WTC11 (cell line): ENCODE results near the gene DNAH17. TPM values are rescaled to one million over a fixed set of nuclear protein-coding genes. Genes with fewer than 3 reads are reported as not detected.

ENCODE experiments used
- ATAC-seq: fragments of 200-7000 bp; cut with Tn5 transposase; 2 replicates; pipeline ENCODE4 v1.10.0; 2021; ENCODE audit warnings: mild to moderate bottlenecking, moderate library complexity
- CTCF ChIA-PET: fragments of 300-600 bp; sonication (Branson Sonifier 250); formaldehyde crosslinking; loops from one replicate; lab custom pipeline; 2021; ENCODE audit warnings: antibody characterized with exemption; lab: Charles Lee
- POLR2A ChIA-PET: fragments of 350-600 bp; sonication (Branson Sonifier 250); formaldehyde crosslinking; loops from one replicate; lab custom pipeline; 2021; ENCODE audit warnings: antibody characterized with exemption; lab: Charles Lee
- DNase-seq: peaks from one replicate; pipeline ENCODE4 v3.0.0; 2021; ENCODE audit warnings: low spot score
- H3K27ac Mint-ChIP-seq: 2 replicates; pipeline ENCODE4 v1.8.0; 2021; ENCODE audit warnings: mixed read lengths
- H3K27me3 Mint-ChIP-seq: 2 replicates; pipeline ENCODE4 v1.8.0; 2021; ENCODE audit warnings: low read depth, mild to moderate bottlenecking, moderate library complexity, mixed read lengths
- H3K36me3 Mint-ChIP-seq: 2 replicates; pipeline ENCODE4 v1.8.0; 2021; ENCODE audit warnings: mixed read lengths
- H3K4me1 Mint-ChIP-seq: 2 replicates; pipeline ENCODE4 v1.8.0; 2022; ENCODE audit warnings: mixed read lengths
- H3K4me3 Mint-ChIP-seq: 2 replicates; pipeline ENCODE4 v1.8.0; 2021; ENCODE audit warnings: mild to moderate bottlenecking, moderate library complexity, mixed read lengths
- H3K9me3 Mint-ChIP-seq: 2 replicates; pipeline ENCODE4 v1.8.0; 2021; ENCODE audit warnings: mixed read lengths
- CDX4 ChIP-seq: fragments of 250-450 bp; sonication (Bioruptor Pico); IDR thresholded peaks from 2 replicates; pipeline ENCODE4 v1.9.0; 2021; ENCODE audit warnings: moderate library complexity, mild to moderate bottlenecking, inconsistent platforms, borderline replicate concordance
- ELF4 ChIP-seq: sonication (generic); formaldehyde crosslinking; IDR thresholded peaks from 2 replicates; pipeline ENCODE4 v1.8.1; 2022; ENCODE audit warnings: low read depth, mild to moderate bottlenecking, moderate library complexity, missing genetic modification reagents
- EMX1 ChIP-seq: fragments of 250-450 bp; sonication (Bioruptor Pico); IDR thresholded peaks from 2 replicates; pipeline ENCODE4 v1.8.0; 2021; ENCODE audit warnings: mild to moderate bottlenecking
- FOXJ3 ChIP-seq: sonication (generic); formaldehyde crosslinking; IDR thresholded peaks from 2 replicates; pipeline ENCODE4 v1.9.0; 2021; ENCODE audit warnings: missing genetic modification reagents, mild to moderate bottlenecking, borderline replicate concordance
- FOXP1 ChIP-seq: sonication (generic); formaldehyde crosslinking; IDR thresholded peaks from 2 replicates; pipeline ENCODE4 v1.8.0; 2022; ENCODE audit warnings: missing genetic modification reagents, mild to moderate bottlenecking, moderate library complexity, borderline replicate concordance
- GTF2I ChIP-seq: fragments of 250-450 bp; sonication (Bioruptor Pico); conservative IDR thresholded peaks from 2 replicates; pipeline ENCODE4 v1.4.0; 2021; ENCODE audit warnings: mild to moderate bottlenecking
- IRF2 ChIP-seq: sonication (generic); formaldehyde crosslinking; IDR thresholded peaks from 2 replicates; pipeline ENCODE4 v1.8.0; 2022; ENCODE audit warnings: low read depth, missing genetic modification reagents, borderline replicate concordance
- KAT7 ChIP-seq: sonication (generic); formaldehyde crosslinking; IDR thresholded peaks from 2 replicates; pipeline ENCODE4 v1.8.1; 2023; ENCODE audit warnings: missing genetic modification reagents, mild to moderate bottlenecking, borderline replicate concordance
- NFYB ChIP-seq: sonication (generic); formaldehyde crosslinking; conservative IDR thresholded peaks from 2 replicates; pipeline ENCODE4 v1.8.0; 2022; ENCODE audit warnings: low read depth, missing genetic modification reagents
- NR3C1 ChIP-seq: sonication (generic); formaldehyde crosslinking; conservative IDR thresholded peaks from 2 replicates; pipeline ENCODE4 v1.8.1; 2023; ENCODE audit warnings: low read depth, mild to moderate bottlenecking, missing genetic modification reagents
- PREB ChIP-seq: sonication (generic); formaldehyde crosslinking; IDR thresholded peaks from 2 replicates; pipeline ENCODE4 v1.8.1; 2022; ENCODE audit warnings: mild to moderate bottlenecking, missing genetic modification reagents, moderate library complexity, borderline replicate concordance
- SP1 ChIP-seq: sonication (generic); formaldehyde crosslinking; conservative IDR thresholded peaks from 2 replicates; pipeline ENCODE4 v1.8.1; 2022; ENCODE audit warnings: missing genetic modification reagents
- TCF7 ChIP-seq: sonication (generic); formaldehyde crosslinking; IDR thresholded peaks from 2 replicates; pipeline ENCODE4 v1.8.0; 2022; ENCODE audit warnings: mild to moderate bottlenecking, low read depth, missing genetic modification reagents, moderate library complexity
- TEAD1 ChIP-seq: sonication (generic); formaldehyde crosslinking; IDR thresholded peaks from 2 replicates; pipeline ENCODE4 v1.8.0; 2022; ENCODE audit warnings: mild to moderate bottlenecking, missing genetic modification reagents
- ZNF138 ChIP-seq: sonication (generic); formaldehyde crosslinking; conservative IDR thresholded peaks from 2 replicates; pipeline ENCODE4 v1.8.1; 2022; ENCODE audit warnings: mild to moderate bottlenecking, moderate library complexity, missing genetic modification reagents
- ZNF232 ChIP-seq: sonication (generic); formaldehyde crosslinking; IDR thresholded peaks from 2 replicates; pipeline ENCODE4 v1.8.0; 2022; ENCODE audit warnings: mild to moderate bottlenecking, missing genetic modification reagents
- ZNF532 ChIP-seq: fragments of 250-450 bp; sonication (Bioruptor Pico); IDR thresholded peaks from 2 replicates; pipeline ENCODE4 v1.9.0; 2021; ENCODE audit warnings: mild to moderate bottlenecking, borderline replicate concordance
- ZSCAN18 ChIP-seq: fragments of 250-450 bp; sonication (Bioruptor Pico); IDR thresholded peaks from 2 replicates; pipeline ENCODE4 v2.1.2; 2022; ENCODE audit warnings: mild to moderate bottlenecking, moderate library complexity
- total RNA-seq: library from RNA; stranded (reverse); gene quantifications from 3 replicates; pipeline ENCODE4 v1.2.3, GENCODE V29; 2021
- TF ChIP-seq, protein P1 (sequence below): sonication (generic); formaldehyde crosslinking; IDR thresholded peaks from 2 replicates; pipeline ENCODE4 v1.8.1; 2023; ENCODE audit warnings: mild to moderate bottlenecking, missing genetic modification reagents, moderate library complexity
- TF ChIP-seq, protein P2 (sequence below): sonication (generic); formaldehyde crosslinking; IDR thresholded peaks from 2 replicates; pipeline ENCODE4 v1.8.0; 2022; ENCODE audit warnings: mild to moderate bottlenecking, missing genetic modification reagents
- TF ChIP-seq, protein P3 (sequence below): sonication (generic); formaldehyde crosslinking; conservative IDR thresholded peaks from 2 replicates; pipeline ENCODE4 v1.8.1; 2023; ENCODE audit warnings: mild to moderate bottlenecking, low read depth, missing genetic modification reagents, moderate library complexity

Gene DNAH17
- total RNA-seq, 1 experiment from 2014 or later, result 0.87 TPM

GRCh38 chr17:78442648-78443218 is 134.5 kb downstream of the DNAH17 start:
- no peaks in the 10 kb centered on the region for H3K4me1 Mint-ChIP-seq
- no peak for TF ChIP-seq NR3C1
- TF ChIP-seq EMX1 (CRISPR knock-in tag), result no peak
- TF ChIP-seq, protein P1, sequence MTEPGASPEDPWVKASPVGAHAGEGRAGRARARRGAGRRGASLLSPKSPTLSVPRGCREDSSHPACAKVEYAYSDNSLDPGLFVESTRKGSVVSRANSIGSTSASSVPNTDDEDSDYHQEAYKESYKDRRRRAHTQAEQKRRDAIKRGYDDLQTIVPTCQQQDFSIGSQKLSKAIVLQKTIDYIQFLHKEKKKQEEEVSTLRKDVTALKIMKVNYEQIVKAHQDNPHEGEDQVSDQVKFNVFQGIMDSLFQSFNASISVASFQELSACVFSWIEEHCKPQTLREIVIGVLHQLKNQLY (CRISPR knock-in tag), result no peak
- no peak for TF ChIP-seq KAT7 (CRISPR knock-in tag)
- TF ChIP-seq, protein P2, sequence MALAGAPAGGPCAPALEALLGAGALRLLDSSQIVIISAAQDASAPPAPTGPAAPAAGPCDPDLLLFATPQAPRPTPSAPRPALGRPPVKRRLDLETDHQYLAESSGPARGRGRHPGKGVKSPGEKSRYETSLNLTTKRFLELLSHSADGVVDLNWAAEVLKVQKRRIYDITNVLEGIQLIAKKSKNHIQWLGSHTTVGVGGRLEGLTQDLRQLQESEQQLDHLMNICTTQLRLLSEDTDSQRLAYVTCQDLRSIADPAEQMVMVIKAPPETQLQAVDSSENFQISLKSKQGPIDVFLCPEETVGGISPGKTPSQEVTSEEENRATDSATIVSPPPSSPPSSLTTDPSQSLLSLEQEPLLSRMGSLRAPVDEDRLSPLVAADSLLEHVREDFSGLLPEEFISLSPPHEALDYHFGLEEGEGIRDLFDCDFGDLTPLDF (CRISPR knock-in tag), result no peak
- TF ChIP-seq PREB (CRISPR knock-in tag), result no peak
- no peak for TF ChIP-seq NFYB (CRISPR knock-in tag)
- H3K36me3 Mint-ChIP-seq, result no peaks in the 10 kb centered on the region
- CTCF ChIA-PET, result no interaction called here
- peaks cover 7% of the 10 kb centered on the region; the same call in 1 of the 2 replicates for H3K9me3 Mint-ChIP-seq
- POLR2A ChIA-PET, result no interaction called here
- DNase-seq (no peak), ATAC-seq (no peak)
- no peak overlapping the region for H3K27ac Mint-ChIP-seq
- no peak overlapping the region for H3K4me3 Mint-ChIP-seq
- H3K27me3 Mint-ChIP-seq, result no peaks in the 10 kb centered on the region

DNA sequence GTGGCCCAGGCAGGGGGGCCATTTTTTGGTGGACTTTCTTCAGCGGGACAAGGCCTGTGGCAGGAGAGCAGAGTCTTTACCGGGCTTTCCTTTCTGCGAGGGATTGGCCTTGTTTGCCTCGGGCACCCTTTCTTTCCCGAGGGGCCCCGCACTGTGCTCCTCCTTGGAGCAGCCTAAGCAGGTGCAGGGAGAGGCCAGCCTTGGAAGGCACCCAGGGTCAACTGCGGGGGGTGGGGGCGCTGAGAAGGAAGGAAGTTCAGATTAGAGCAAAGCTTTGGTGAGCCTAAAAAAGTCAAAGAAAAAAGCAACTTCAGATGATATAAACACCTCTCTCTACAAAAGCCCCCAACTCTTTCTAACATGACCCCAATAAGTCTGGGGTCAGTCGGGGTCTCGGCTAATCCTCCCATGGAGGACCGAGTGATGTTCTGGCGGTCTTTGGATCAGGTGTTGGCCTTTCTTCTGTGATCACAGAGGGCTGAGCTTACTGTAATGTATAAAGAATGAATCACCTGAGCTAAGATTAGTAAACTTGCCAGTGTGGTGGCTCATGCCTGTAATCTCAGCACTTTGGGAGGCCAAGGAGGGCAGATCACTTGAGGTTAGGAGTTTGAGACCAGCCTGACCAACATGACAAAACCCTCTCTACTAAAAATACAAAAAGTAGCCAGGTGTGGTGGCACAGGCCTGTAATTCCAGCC is 135.8 kb downstream of the DNAH17 start:
- H3K27me3 Mint-ChIP-seq, result no peaks in the 10 kb centered on the region
- peaks cover 7% of the 10 kb centered on the region; the same call in 1 of the 2 replicates for H3K9me3 Mint-ChIP-seq
- H3K4me3 Mint-ChIP-seq, result no peak overlapping the region
- TF ChIP-seq NR3C1 (no peak), ZNF138 (CRISPR knock-in tag) (no peak), ELF4 (no peak), GTF2I (no peak), IRF2 (CRISPR knock-in tag) (no peak), FOXJ3 (CRISPR knock-in tag) (no peak), ZNF532 (CRISPR knock-in tag) (no peak), FOXP1 (CRISPR knock-in tag) (no peak), ZSCAN18 (CRISPR knock-in tag) (no peak), TCF7 (CRISPR knock-in tag) (no peak), ZNF232 (CRISPR knock-in tag) (no peak), TEAD1 (CRISPR knock-in tag) (no peak), SP1 (CRISPR knock-in tag) (no peak), CDX4 (CRISPR knock-in tag) (no peak)
- TF ChIP-seq, protein P3, sequence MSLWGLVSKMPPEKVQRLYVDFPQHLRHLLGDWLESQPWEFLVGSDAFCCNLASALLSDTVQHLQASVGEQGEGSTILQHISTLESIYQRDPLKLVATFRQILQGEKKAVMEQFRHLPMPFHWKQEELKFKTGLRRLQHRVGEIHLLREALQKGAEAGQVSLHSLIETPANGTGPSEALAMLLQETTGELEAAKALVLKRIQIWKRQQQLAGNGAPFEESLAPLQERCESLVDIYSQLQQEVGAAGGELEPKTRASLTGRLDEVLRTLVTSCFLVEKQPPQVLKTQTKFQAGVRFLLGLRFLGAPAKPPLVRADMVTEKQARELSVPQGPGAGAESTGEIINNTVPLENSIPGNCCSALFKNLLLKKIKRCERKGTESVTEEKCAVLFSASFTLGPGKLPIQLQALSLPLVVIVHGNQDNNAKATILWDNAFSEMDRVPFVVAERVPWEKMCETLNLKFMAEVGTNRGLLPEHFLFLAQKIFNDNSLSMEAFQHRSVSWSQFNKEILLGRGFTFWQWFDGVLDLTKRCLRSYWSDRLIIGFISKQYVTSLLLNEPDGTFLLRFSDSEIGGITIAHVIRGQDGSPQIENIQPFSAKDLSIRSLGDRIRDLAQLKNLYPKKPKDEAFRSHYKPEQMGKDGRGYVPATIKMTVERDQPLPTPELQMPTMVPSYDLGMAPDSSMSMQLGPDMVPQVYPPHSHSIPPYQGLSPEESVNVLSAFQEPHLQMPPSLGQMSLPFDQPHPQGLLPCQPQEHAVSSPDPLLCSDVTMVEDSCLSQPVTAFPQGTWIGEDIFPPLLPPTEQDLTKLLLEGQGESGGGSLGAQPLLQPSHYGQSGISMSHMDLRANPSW (CRISPR knock-in tag), result no peak
- H3K27ac Mint-ChIP-seq, result no peak overlapping the region
- ChIA-PET CTCF (no interaction called here), POLR2A (no interaction called here)
- no peak for DNase-seq
- ATAC-seq, result no peak
- H3K4me1 Mint-ChIP-seq, result no peaks in the 10 kb centered on the region
- H3K36me3 Mint-ChIP-seq, result no peaks in the 10 kb centered on the region
